Astrocyte of the hippocampus (primary cell): ENCODE results near the gene POU2F3.

Experiments used
- DNase-seq: peaks from one replicate; pipeline ENCODE4 v3.0.0; 2011; ENCODE audit warnings: low read depth, low spot score

Gene POU2F3

GRCh38 chr11:120337355-120338106, 97.6 kb downstream of the POU2F3 start:
- DNase-seq = peak; percentile 52

- peak; percentile 13 for DNase-seq
Observed at GRCh38 chr11:120338107-120338933, 98.4 kb downstream of the POU2F3 start.

- DNase-seq = peak; percentile 59
Observed at GRCh38 chr11:120339394-120339890, 99.5 kb downstream of the POU2F3 start.

- DNase-seq = no peak
Observed at GRCh38 chr11:120340529-120340928, 100.6 kb downstream of the POU2F3 start.

GRCh38 chr11:120342226-120342625, 102.3 kb downstream of the POU2F3 start:
- no peak for DNase-seq

GRCh38 chr11:120342678-120343077, 102.7 kb downstream of the POU2F3 start:
- no peak for DNase-seq

GRCh38 chr11:120343429-120343828, 103.5 kb downstream of the POU2F3 start:
- DNase-seq = no peak

- DNase-seq = peak; percentile 55
Observed at GRCh38 chr11:120344302-120345004, 104.5 kb downstream of the POU2F3 start.

- DNase-seq = no peak
Observed at GRCh38 chr11:120346233-120346632, 106.3 kb downstream of the POU2F3 start.

GRCh38 chr11:120350637-120351036, 110.7 kb downstream of the POU2F3 start:
- DNase-seq = no peak

- DNase-seq = no peak
Observed at GRCh38 chr11:120352405-120352804, 112.5 kb downstream of the POU2F3 start.

- DNase-seq = no peak
Observed at GRCh38 chr11:120354068-120354467, 114.1 kb downstream of the POU2F3 start.

- no peak for DNase-seq
Observed at GRCh38 chr11:120354779-120355178, 114.8 kb downstream of the POU2F3 start.

- DNase-seq = no peak
Observed at GRCh38 chr11:120357620-120358019, 117.7 kb downstream of the POU2F3 start.

- no peak for DNase-seq
Observed at GRCh38 chr11:120358729-120359128, 118.8 kb downstream of the POU2F3 start.

- DNase-seq = no peak
Observed at GRCh38 chr11:120363436-120363835, 123.5 kb downstream of the POU2F3 start.

GRCh38 chr11:120365512-120365911, 125.6 kb downstream of the POU2F3 start:
- no peak for DNase-seq
